H1 (cell line): ENCODE data around the gene ZNF23. TPM values are rescaled to one million over a fixed set of nuclear protein-coding genes. Genes with fewer than 3 reads are reported as not detected.

Experiments
- CTCF ChIA-PET: fragments of 300-600 bp; sonication (Branson Sonifier 250); formaldehyde crosslinking; loops from one replicate; lab custom pipeline; 2021; ENCODE audit not compliant: partially characterized antibody; lab: Charles Lee
- POLR2A ChIA-PET: fragments of 300-600 bp; sonication (Branson Sonifier 250); formaldehyde crosslinking; loops from one replicate; lab custom pipeline; 2021; ENCODE audit warnings: inconsistent platforms; ENCODE audit not compliant: partially characterized antibody; lab: Charles Lee
- DNase-seq, 2 experiments: peaks; one replicate each; pipeline versions ENCODE4 v3.0.0 to v3.0.0-alpha.2; 2010 to 2022; ENCODE audit warnings: low spot score in 2 of 2, low read depth in 1 of 2, mixed read lengths in 1 of 2
- FAIRE-seq: peaks from 2 replicates; lab custom pipeline; 2011; peaks lifted over from hg19 to GRCh38; lab: Jason Lieb, UNC
- H2AFZ ChIP-seq: 2 replicates; pipeline ENCODE4 v1.8.1; 2012; ENCODE audit warnings: low read length, inconsistent platforms
- H2AK5ac ChIP-seq: 2 replicates; pipeline ENCODE4 v1.6.1; 2013; ENCODE audit warnings: low read depth, low read length
- H2BK120ac ChIP-seq: replicated peaks from 2 replicates; pipeline ENCODE3; 2013; ENCODE audit warnings: low read depth, low read length, inconsistent platforms
- H2BK12ac ChIP-seq: 2 replicates; pipeline ENCODE4 v1.6.1; 2013; ENCODE audit warnings: low read depth, low read length
- H2BK15ac ChIP-seq: 2 replicates; pipeline ENCODE4 v1.6.1; 2013; ENCODE audit warnings: low read length
- H2BK20ac ChIP-seq: 2 replicates; pipeline ENCODE4 v1.6.1; 2013; ENCODE audit warnings: low read length
- H2BK5ac ChIP-seq: 2 replicates; pipeline ENCODE4 v1.6.1; 2013; ENCODE audit warnings: low read depth, low read length
- H3K14ac ChIP-seq: 2 replicates; pipeline ENCODE4 v1.6.1; 2013; ENCODE audit warnings: inconsistent platforms; ENCODE audit not compliant: insufficient read length
- H3K18ac ChIP-seq: 2 replicates; pipeline ENCODE4 v1.6.1; 2013; ENCODE audit warnings: low read length; ENCODE audit errors: extremely low read depth
- H3K23ac ChIP-seq: 2 replicates; pipeline ENCODE4 v1.6.1; 2013; ENCODE audit warnings: inconsistent platforms; ENCODE audit not compliant: insufficient read length
- H3K23me2 ChIP-seq: 2 replicates; pipeline ENCODE4 v1.6.1; 2013; ENCODE audit warnings: low read depth, low read length
- H3K27ac ChIP-seq: 2 replicates; pipeline ENCODE4 v1.6.1; 2011; ENCODE audit warnings: low read depth, low read length, inconsistent platforms
- H3K27me3 ChIP-seq, 4 experiments: replicated peaks in 1 of 4; 1 replicate in 1 of 4; 2 replicates in 3 of 4; pipeline versions ENCODE4 v1.6.1 to v1.8.1; 2011 to 2013; ENCODE audit warnings: low read length in 3 of 4, mild to moderate bottlenecking in 3 of 4, inconsistent platforms in 2 of 4, mixed read lengths in 2 of 4, moderate library complexity in 1 of 4; ENCODE audit not compliant: control insufficient read depth in 3 of 4, insufficient read depth in 3 of 4; ENCODE audit errors: extremely low read depth in 1 of 4
- H3K36me3 ChIP-seq, 4 experiments: 2 replicates each; pipeline versions ENCODE4 v1.6.1 to v1.8.1; 2011 to 2013; ENCODE audit warnings: mild to moderate bottlenecking in 4 of 4, low read length in 3 of 4, moderate library complexity in 2 of 4, control low read depth in 1 of 4, inconsistent platforms in 1 of 4; ENCODE audit not compliant: insufficient read depth in 4 of 4, control insufficient read depth in 2 of 4
- H3K4ac ChIP-seq: replicated peaks from 2 replicates; pipeline ENCODE3; 2013; ENCODE audit warnings: low read length, low read depth, mixed read lengths, inconsistent platforms; ENCODE audit not compliant: insufficient read length
- H3K4me1 ChIP-seq, 4 experiments: replicated peaks in 1 of 4; 1 replicate in 1 of 4; 2 replicates in 3 of 4; pipeline versions ENCODE4 v1.6.1 to v1.8.1; 2011 to 2013; ENCODE audit warnings: low read length in 3 of 4, inconsistent platforms in 2 of 4, mixed read lengths in 1 of 4; ENCODE audit not compliant: insufficient read depth in 4 of 4, control insufficient read depth in 3 of 4
- H3K4me2 ChIP-seq, 2 experiments: 2 replicates each; pipeline versions ENCODE4 v1.6.1 to v1.8.1; 2011 to 2013; ENCODE audit warnings: low read depth in 2 of 2, low read length in 2 of 2, control low read depth in 1 of 2, inconsistent platforms in 1 of 2, mild to moderate bottlenecking in 1 of 2; ENCODE audit not compliant: insufficient read depth in 1 of 2
- H3K4me3 ChIP-seq, 4 experiments: fragments of 200-600, 300-600 bp in 1 of 4; sonication (generic), shearing (Covaris generic), sonication (Bioruptor Twin) in 1 of 4; 2 replicates each; pipeline versions ENCODE4 v1.5.1 to v1.8.1; 2011 to 2016; ENCODE audit warnings: low read length in 4 of 4, low read depth in 3 of 4, control low read depth in 2 of 4, inconsistent platforms in 2 of 4, mild to moderate bottlenecking in 2 of 4, mixed read lengths in 1 of 4, moderate library complexity in 1 of 4; ENCODE audit not compliant: insufficient read depth in 2 of 4; ENCODE audit errors: extremely low read depth in 1 of 4
- H3K56ac ChIP-seq: replicated peaks from 2 replicates; pipeline ENCODE3; 2013; ENCODE audit warnings: low read depth, mild to moderate bottlenecking, mixed read lengths, low read length, inconsistent platforms; ENCODE audit not compliant: insufficient read length
- H3K79me1 ChIP-seq: 2 replicates; pipeline ENCODE4 v1.6.1; 2013; ENCODE audit warnings: low read depth, low read length, control low read depth
- H3K79me2 ChIP-seq, 2 experiments: 2 replicates each; pipeline versions ENCODE4 v1.6.1 to v1.8.1; 2012 to 2013; ENCODE audit warnings: low read length in 2 of 2, mild to moderate bottlenecking in 2 of 2, inconsistent platforms in 1 of 2; ENCODE audit not compliant: insufficient read depth in 2 of 2, control insufficient read depth in 1 of 2
- H3K9ac ChIP-seq, 4 experiments: replicated peaks in 1 of 4; 1 replicate in 1 of 4; 2 replicates in 3 of 4; pipeline versions ENCODE4 v1.6.1 to v1.8.1; 2011 to 2013; ENCODE audit warnings: low read depth in 3 of 4, low read length in 3 of 4, control low read depth in 2 of 4, mild to moderate bottlenecking in 2 of 4, moderate library complexity in 2 of 4, inconsistent platforms in 1 of 4; ENCODE audit errors: extremely low read depth in 1 of 4
- H3K9me3 ChIP-seq, 2 experiments: 2 replicates each; pipeline versions ENCODE4 v1.6.1 to v1.8.1; 2012 to 2013; ENCODE audit warnings: mild to moderate bottlenecking in 2 of 2, moderate library complexity in 2 of 2, control low read depth in 1 of 2, inconsistent platforms in 1 of 2, low read depth in 1 of 2, low read length in 1 of 2, mixed read lengths in 1 of 2; ENCODE audit not compliant: insufficient read depth in 2 of 2
- H4K20me1 ChIP-seq, 2 experiments: replicated peaks in 1 of 2; 2 replicates each; pipeline versions ENCODE3 to v1.8.1; 2011 to 2013; ENCODE audit warnings: inconsistent platforms in 2 of 2, low read length in 2 of 2, mild to moderate bottlenecking in 1 of 2; ENCODE audit not compliant: insufficient read depth in 2 of 2, control insufficient read depth in 1 of 2
- H4K5ac ChIP-seq: 2 replicates; pipeline ENCODE4 v1.6.1; 2013; ENCODE audit warnings: low read length, low read depth, mixed read lengths, inconsistent platforms; ENCODE audit not compliant: insufficient read length
- H4K8ac ChIP-seq: 2 replicates; pipeline ENCODE4 v1.8.0; 2013; ENCODE audit warnings: mild to moderate bottlenecking, moderate library complexity, low read length, inconsistent platforms; ENCODE audit not compliant: insufficient read depth; ENCODE audit errors: extremely low read depth
- H4K91ac ChIP-seq: replicated peaks from 2 replicates; pipeline ENCODE3; 2013; ENCODE audit warnings: low read length, mixed read lengths, inconsistent platforms; ENCODE audit not compliant: insufficient read length
- CTCF ChIP-seq, 3 experiments: IDR thresholded peaks; 1 replicate in 2 of 3; 2 replicates in 1 of 3; pipeline versions ENCODE4 v1.5.1 to v1.6.1; 2011; ENCODE audit warnings: low read length in 3 of 3, mild to moderate bottlenecking in 3 of 3, inconsistent platforms in 2 of 3, low read depth in 1 of 3, moderate library complexity in 1 of 3; ENCODE audit not compliant: insufficient read depth in 1 of 3; ENCODE audit errors: control extremely low read depth in 1 of 3
- EGR1 ChIP-seq: IDR thresholded peaks from 2 replicates; pipeline ENCODE4 v1.6.1; 2011; ENCODE audit warnings: low read depth, low read length, borderline replicate concordance
- EP300 ChIP-seq, 2 experiments: IDR thresholded peaks; 1 replicate in 1 of 2; 2 replicates in 1 of 2; pipeline ENCODE4 v1.6.1; 2011 to 2012; ENCODE audit warnings: low read depth in 2 of 2, low read length in 2 of 2, mild to moderate bottlenecking in 2 of 2, borderline replicate concordance in 1 of 2, inconsistent platforms in 1 of 2, moderate library complexity in 1 of 2
- HDAC2 ChIP-seq, 2 experiments: fragments of 300-600 bp in 1 of 2; sonication (generic) in 1 of 2; IDR thresholded peaks; 2 replicates each; pipeline ENCODE4 v1.6.1; 2011 to 2012; ENCODE audit warnings: low read depth in 2 of 2, low read length in 2 of 2, mild to moderate bottlenecking in 2 of 2, moderate library complexity in 2 of 2, borderline replicate concordance in 1 of 2, inconsistent platforms in 1 of 2
- HDAC6 ChIP-seq: IDR thresholded peaks from one replicate; pipeline ENCODE4 v1.7.1; 2012; ENCODE audit warnings: low read depth, mild to moderate bottlenecking, inconsistent platforms, low read length, moderate library complexity
- NRF1 ChIP-seq: IDR thresholded peaks from 2 replicates; pipeline ENCODE4 v1.6.1; 2011; ENCODE audit warnings: mild to moderate bottlenecking, low read depth, low read length, improper control_type of control experiment
- RXRA ChIP-seq: IDR thresholded peaks from 2 replicates; pipeline ENCODE4 v1.6.1; 2011; ENCODE audit warnings: low read depth, mild to moderate bottlenecking, low read length, moderate library complexity; ENCODE audit not compliant: insufficient read depth
- SIRT6 ChIP-seq: IDR thresholded peaks from one replicate; pipeline ENCODE4 v1.7.1; 2012; ENCODE audit warnings: low read length, inconsistent platforms
- SP1 ChIP-seq: IDR thresholded peaks from 2 replicates; pipeline ENCODE4 v1.6.1; 2011; ENCODE audit warnings: low read depth, low read length
- SP2 ChIP-seq: IDR thresholded peaks from 2 replicates; pipeline ENCODE4 v1.6.1; 2012; ENCODE audit warnings: mild to moderate bottlenecking, low read length, inconsistent platforms
- TAF1 ChIP-seq: IDR thresholded peaks from 2 replicates; pipeline ENCODE4 v1.6.1; 2011; ENCODE audit warnings: mild to moderate bottlenecking, low read depth, low read length
- TCF12 ChIP-seq: IDR thresholded peaks from 2 replicates; pipeline ENCODE4 v1.6.1; 2011; ENCODE audit warnings: low read depth, mild to moderate bottlenecking, low read length
- WGBS, 2 experiments: shearing (Covaris generic) in 1 of 2; methylation state at CpG; one replicate each; pipeline versions ENCODE4 v1.1.6 to v1.1.7; 2013 to 2015; ENCODE audit warnings: low lambda C conversion rate in 2 of 2, mixed read lengths in 2 of 2, inconsistent platforms in 1 of 2, low coverage in 1 of 2, missing lambda C conversion rate in 1 of 2; ENCODE audit not compliant: insufficient replicate concordance in 2 of 2, insufficient coverage in 1 of 2, insufficient read length in 1 of 2; ENCODE audit errors: extremely low coverage in 1 of 2, missing lambda C conversion rate in 1 of 2; 5-methylcytosine and 5-hydroxymethylcytosine counted together
- polyA plus RNA-seq, 7 experiments: library from polyadenylated mRNA; depleted of rRNA in 3 of 7; stranded (reverse) in 5 of 7; unstranded in 2 of 7; fragments of >200 nt in 5 of 7; fragments of 200-250 nt in 2 of 7; gene quantifications; 1 replicate in 5 of 7; 2 replicates in 1 of 7; 4 replicates in 1 of 7; pipeline versions ENCODE4 v1.2.1 to v1.2.3, GENCODE V29; 2011 to 2013; ENCODE audit warnings: missing spikeins in 2 of 7, mixed read lengths in 2 of 7
- total RNA-seq: library from RNA; stranded (reverse); fragmentation: NEBNext Ultra II Directional; extraction: Animal tissue kit (Norgen Biotek cat#: 25700); gene quantifications from 2 replicates; pipeline ENCODE4 v1.2.1, GENCODE V29; 2021

ZNF23 gene
- total and polyA plus RNA-seq, 2 of the 8 experiments (the other 6 are each of a cell fraction or from before 2014, with no cell fraction given): 2.4 to 10.2 TPM

GRCh38 chr16:71467810-71468209 lies 5.8 kb upstream of the ZNF23 start:
- H2BK12ac ChIP-seq: no peak overlapping the region
- H3K79me2 ChIP-seq: no peaks in the 10 kb centered on the region
- H2AK5ac ChIP-seq: no peak overlapping the region
- H3K56ac ChIP-seq: no peak overlapping the region
- H2BK15ac ChIP-seq: no peak overlapping the region
- no peaks in the 10 kb centered on the region for H3K79me1 ChIP-seq
- H3K4me2 ChIP-seq: no peak overlapping the region
- no peaks in the 10 kb centered on the region for H3K9me3 ChIP-seq
- H3K9ac ChIP-seq: no peak overlapping the region
- ChIA-PET CTCF (interaction anchor here (1.0 to 2.1 kb wide), 5 partner anchors 12 to 59 kb away, joined by 3 to 7 read pairs (median 5); partner anchors contain the start of genes CHST4 and ZNF19), POLR2A (interaction anchor here (1.2 kb wide), 1 partner anchor 20 kb away, joined by 3 read pairs; no protein-coding TSS in a partner anchor)
- no peaks in the 10 kb centered on the region for H3K27me3 ChIP-seq
- H2BK120ac ChIP-seq: no peak overlapping the region
- no peaks in the 10 kb centered on the region for H3K4me1 ChIP-seq
- no peak overlapping the region for H2AFZ ChIP-seq
- no peak overlapping the region for H2BK20ac ChIP-seq
- H3K23ac ChIP-seq: no peak overlapping the region
- no peak overlapping the region for H4K8ac ChIP-seq
- no peaks in the 10 kb centered on the region for H3K23me2 ChIP-seq
- H3K18ac ChIP-seq: no peak overlapping the region
- peaks cover 0 to 2% of the 10 kb centered on the region in 2 experiments for H4K20me1 ChIP-seq
- no peaks in the 10 kb centered on the region for H3K36me3 ChIP-seq
- FAIRE-seq: no peak
- WGBS, 2 experiments: 51% methylated on average over 9 of the region's 9 CpGs; no CpG with 5 or more reads in 1 of the 2 experiments
- no peak overlapping the region for H3K14ac ChIP-seq
- H3K4me3 ChIP-seq: no peak overlapping the region
- H2BK5ac ChIP-seq: no peak overlapping the region
- H3K27ac ChIP-seq: no peak overlapping the region
- H3K4ac ChIP-seq: no peak overlapping the region
- no peak for DNase-seq
- no peak overlapping the region for H4K91ac ChIP-seq
- no peak overlapping the region for H4K5ac ChIP-seq
- TF ChIP-seq SP2 (no peak), TAF1 (no peak), EP300 (IDR thresholded peaks at IDR 0.05; ENCODE audit: borderline replicate concordance in 1 of 2, low read depth in 2 of 2, low read length in 2 of 2) (0 out of 3 replicates have a peak, but pooled peaks of 1 of the 2 experiments have one; percentile 14), NRF1 (no peak), EGR1 (no peak), TCF12 (no peak), RXRA (no peak), SIRT6 (no peak), HDAC2 (IDR thresholded peaks at IDR 0.05; ENCODE audit: borderline replicate concordance in 1 of 2, low read depth in 2 of 2, low read length in 2 of 2) (peak; percentile 81 to 86; a peak in 1 of 4 replicates), SP1 (no peak), CTCF (IDR thresholded peaks at IDR 0.05; ENCODE audit: control extremely low read depth in 1 of 3, insufficient read depth in 1 of 3, low read depth in 1 of 3, low read length in 3 of 3) (no peak), HDAC6 (no peak)
